SK-N-SH (cell line): Measurements from ENCODE around the gene GPR18. TPM values are rescaled to one million over a fixed set of nuclear protein-coding genes. Genes with fewer than 3 reads are reported as not detected.
A peak's percentile ranks its signal among the peaks of the same experiment; 100 is the strongest.

Experiments
- CTCF ChIA-PET: fragments of 300-600, 350-600 bp; formaldehyde crosslinking; extraction: SDS; loops from one replicate; lab custom pipeline; 2021; lab: Yijun Ruan, JAX
- POLR2A ChIA-PET: fragments of 350-600 bp; sonication (Branson Sonifier 250); formaldehyde crosslinking; extraction: SDS; loops from one replicate; lab custom pipeline; 2020; ENCODE audit warnings: antibody characterized with exemption, inconsistent platforms; lab: Yijun Ruan, JAX
- DNase-seq: peaks from one replicate; pipeline ENCODE4 v3.0.0; 2012
- H2AFZ ChIP-seq: fragments of 200-600 bp; sonication (generic); 2 replicates; pipeline ENCODE4 v1.8.1; 2016; ENCODE audit warnings: antibody characterized with exemption, mild to moderate bottlenecking, low read depth
- H3F3A ChIP-seq: fragments of 200-600 bp; sonication (generic); replicated peaks from 2 replicates; pipeline ENCODE3; 2016; ENCODE audit warnings: antibody characterized with exemption, mild to moderate bottlenecking; ENCODE audit not compliant: insufficient read depth
- H3K27ac ChIP-seq, 2 experiments: fragments of 200-500 bp in 1 of 2; fragments of 200-600 bp in 1 of 2; sonication (Bioruptor generic) in 1 of 2; sonication (generic), shearing (Covaris generic) in 1 of 2; 2 replicates each; pipeline versions ENCODE4 v1.5.1 to v1.6.1; 2014 to 2016; ENCODE audit warnings: low read depth in 2 of 2, inconsistent platforms in 1 of 2, low read length in 1 of 2, mild to moderate bottlenecking in 1 of 2, mixed read lengths in 1 of 2
- H3K27me3 ChIP-seq: fragments of 200-600 bp; sonication (generic), shearing (Covaris generic); 2 replicates; pipeline ENCODE4 v1.6.1; 2016; ENCODE audit warnings: mixed run types; ENCODE audit not compliant: insufficient read depth
- H3K36me3 ChIP-seq, 2 experiments: fragments of 200-500 bp in 1 of 2; fragments of 200-600 bp in 1 of 2; sonication (Bioruptor generic) in 1 of 2; sonication (generic) in 1 of 2; replicated peaks in 1 of 2; 2 replicates each; pipeline versions ENCODE3 to v1.5.1; 2014 to 2016; ENCODE audit warnings: low read length in 1 of 2, mild to moderate bottlenecking in 1 of 2; ENCODE audit not compliant: insufficient read depth in 2 of 2, control insufficient read depth in 1 of 2
- H3K4me1 ChIP-seq, 2 experiments: fragments of 200-500 bp in 1 of 2; fragments of 200-600 bp in 1 of 2; sonication (Bioruptor generic) in 1 of 2; sonication (generic), shearing (Covaris generic) in 1 of 2; 2 replicates each; pipeline versions ENCODE4 v1.5.1 to v1.6.1; 2014 to 2016; ENCODE audit warnings: low read depth in 1 of 2, low read length in 1 of 2, mixed run types in 1 of 2; ENCODE audit not compliant: insufficient read depth in 2 of 2, control insufficient read depth in 1 of 2
- H3K4me2 ChIP-seq: fragments of 200-600 bp; sonication (generic), shearing (Covaris generic); 2 replicates; pipeline ENCODE4 v1.6.1; 2017; ENCODE audit warnings: mixed run types
- H3K4me3 ChIP-seq, 2 experiments: fragments of 200-500 bp in 1 of 2; fragments of 200-600 bp in 1 of 2; sonication (Bioruptor generic) in 1 of 2; sonication (generic), shearing (Covaris generic) in 1 of 2; 2 replicates each; pipeline versions ENCODE4 v1.5.1 to v1.8.1; 2014 to 2016; ENCODE audit warnings: low read depth in 2 of 2, inconsistent platforms in 1 of 2, low read length in 1 of 2, mild to moderate bottlenecking in 1 of 2, mixed read lengths in 1 of 2, moderate library complexity in 1 of 2
- H3K79me2 ChIP-seq: fragments of 200-600 bp; sonication (generic); 2 replicates; pipeline ENCODE4 v1.8.1; 2017; ENCODE audit warnings: mild to moderate bottlenecking; ENCODE audit not compliant: insufficient read depth
- H3K9ac ChIP-seq: fragments of 200-600 bp; sonication (generic); 2 replicates; pipeline ENCODE4 v1.6.1; 2017; ENCODE audit warnings: mixed run types
- H3K9me2 ChIP-seq: fragments of 200-600 bp; sonication (generic); 2 replicates; pipeline ENCODE4 v1.6.1; 2017; ENCODE audit warnings: mixed run types
- H3K9me3 ChIP-seq: fragments of 200-600 bp; sonication (generic); 2 replicates; pipeline ENCODE4 v1.6.1; 2017; ENCODE audit warnings: mixed run types, mild to moderate bottlenecking, moderate library complexity
- H4K20me1 ChIP-seq: fragments of 200-600 bp; sonication (generic); 2 replicates; pipeline ENCODE4 v1.6.1; 2017; ENCODE audit warnings: mild to moderate bottlenecking, mixed run types; ENCODE audit not compliant: insufficient read depth
- CHD2 ChIP-seq: fragments of 150-350 bp; IDR thresholded peaks from 2 replicates; pipeline ENCODE4 v1.6.1; 2018; ENCODE audit warnings: low read length; ENCODE audit not compliant: partially characterized antibody
- EZH2phosphoT487 ChIP-seq: fragments of 200-600 bp; sonication (generic); IDR thresholded peaks from 2 replicates; pipeline ENCODE4 v1.6.1; 2017; ENCODE audit warnings: low read depth, mixed run types, mild to moderate bottlenecking, antibody characterized with exemption, moderate library complexity, borderline replicate concordance
- FOSL2 ChIP-seq: IDR thresholded peaks from 2 replicates; pipeline ENCODE4 v1.4.0; 2012; ENCODE audit warnings: low read depth, mild to moderate bottlenecking, moderate library complexity, borderline replicate concordance
- FOXJ3 ChIP-seq: sonication (generic); formaldehyde crosslinking; IDR thresholded peaks from 2 replicates; pipeline ENCODE4 v1.5.1; 2020; ENCODE audit warnings: mild to moderate bottlenecking, missing genetic modification reagents
- FOXM1 ChIP-seq: IDR thresholded peaks from 2 replicates; pipeline ENCODE4 v1.4.0; 2012; ENCODE audit warnings: low read depth, mild to moderate bottlenecking
- GABPA ChIP-seq: IDR thresholded peaks from 2 replicates; pipeline ENCODE4 v1.4.0; 2012; ENCODE audit warnings: low read depth, mild to moderate bottlenecking
- NFIC ChIP-seq: IDR thresholded peaks from 2 replicates; pipeline ENCODE4 v1.4.0; 2012; ENCODE audit warnings: borderline replicate concordance
- PBX3 ChIP-seq: IDR thresholded peaks from 2 replicates; pipeline ENCODE4; 2012
- POLR2AphosphoS5 ChIP-seq: IDR thresholded peaks from 2 replicates; pipeline ENCODE4 v1.6.1; 2012; ENCODE audit warnings: low read depth, low read length
- RAD21 ChIP-seq: IDR thresholded peaks from 2 replicates; pipeline ENCODE4 v1.6.1; 2012; ENCODE audit warnings: mild to moderate bottlenecking, low read length
- RCOR1 ChIP-seq: fragments of 150-350 bp; IDR thresholded peaks from 2 replicates; pipeline ENCODE4 v1.6.1; 2017; ENCODE audit warnings: antibody characterized with exemption, low read length
- REST ChIP-seq: IDR thresholded peaks from 2 replicates; pipeline ENCODE4 v1.6.1; 2012; ENCODE audit warnings: mild to moderate bottlenecking, low read depth, low read length, moderate library complexity
- SMC3 ChIP-seq: IDR thresholded peaks from 2 replicates; pipeline ENCODE4 v1.6.1; 2012; ENCODE audit warnings: low read depth, low read length, improper control_type of control experiment
- TCF12 ChIP-seq: IDR thresholded peaks from 2 replicates; pipeline ENCODE4 v1.4.0; 2012
- USF1 ChIP-seq: IDR thresholded peaks from 2 replicates; pipeline ENCODE4 v1.4.0; 2012; ENCODE audit warnings: low read depth, borderline replicate concordance
- YY1 ChIP-seq: IDR thresholded peaks from 2 replicates; pipeline ENCODE4 v1.4.0; 2012; ENCODE audit warnings: low read depth, mild to moderate bottlenecking
- WGBS: methylation state at CpG from one replicate; pipeline ENCODE4 v1.1.6; 2017; ENCODE audit warnings: low lambda C conversion rate; 5-methylcytosine and 5-hydroxymethylcytosine counted together
- polyA plus RNA-seq, 3 experiments: library from polyadenylated mRNA; depleted of rRNA; stranded (reverse); fragments of >200 nt; gene quantifications; 2 replicates each; pipeline ENCODE4 v1.2.3, GENCODE V29; 2012

GPR18 gene
- polyA plus RNA-seq, 1 of the 3 experiments (the other 2 are of a cell fraction): not detected

- TF ChIP-seq CHD2 (no peak), TCF12 (no peak), RAD21 (no peak), FOSL2 (no peak), FOXM1 (no peak), USF1 (no peak), NFIC (no peak), RCOR1 (no peak), PBX3 (no peak), EZH2phosphoT487 (no peak), SMC3 (no peak), POLR2AphosphoS5 (no peak), FOXJ3 (CRISPR knock-in tag) (no peak)
- Histone ChIP-seq H3K9ac (no peak overlapping the region), H3K9me2 (no peaks in the 10 kb centered on the region), H2AFZ (no peak overlapping the region), H3K4me3 (no peak overlapping the region), H3K79me2 (no peaks in the 10 kb centered on the region), H3K36me3 (peaks cover 4 to 5% of the 10 kb centered on the region in 2 experiments), H3F3A (no peaks in the 10 kb centered on the region), H3K27ac (no peak overlapping the region), H3K4me1 (peaks cover 5 to 11% of the 10 kb centered on the region in 2 experiments; a peak in 2 of 4 replicates), H3K9me3 (no peaks in the 10 kb centered on the region), H3K4me2 (no peak overlapping the region), H3K27me3 (no peaks in the 10 kb centered on the region), H4K20me1 (no peaks in the 10 kb centered on the region)
- DNase-seq: no peak
- ChIA-PET POLR2A (no interaction called here), CTCF (interaction anchor here (1.0 to 2.6 kb wide), 4 partner anchors 28 to 139 kb away, joined by 5 to 11 read pairs (median 7); no protein-coding TSS in a partner anchor)
Measured at GRCh38 chr13:99297331-99297730, 39.2 kb upstream of the GPR18 start.

- Histone ChIP-seq H3K4me2 (no peak overlapping the region; the same call in 1 of the 2 replicates), H3F3A (no peaks in the 10 kb centered on the region), H3K27me3 (no peaks in the 10 kb centered on the region), H2AFZ (no peak overlapping the region), H3K36me3 (peaks cover 4 to 5% of the 10 kb centered on the region in 2 experiments), H3K4me3 (no peak overlapping the region), H3K4me1 (peaks cover 5 to 11% of the 10 kb centered on the region in 2 experiments; a peak in 2 of 4 replicates), H4K20me1 (no peaks in the 10 kb centered on the region), H3K9me2 (no peaks in the 10 kb centered on the region), H3K27ac (peak overlapping the region in 1 of 2 experiments; percentile 40; a peak in 2 of 4 replicates), H3K9me3 (no peaks in the 10 kb centered on the region), H3K79me2 (no peaks in the 10 kb centered on the region), H3K9ac (no peak overlapping the region)
- CTCF ChIA-PET: interaction anchor here (0.7 to 2.6 kb wide), 4 partner anchors 27 to 140 kb away, joined by 5 to 11 read pairs (median 7); no protein-coding TSS in a partner anchor
- DNase-seq: no peak
- TF ChIP-seq REST (no peak), FOXM1 (no peak), NFIC (peak; percentile 12; the same call in 1 of the 2 replicates), CHD2 (no peak), TCF12 (peak; percentile 55; the same call in 1 of the 2 replicates), YY1 (no peak), GABPA (no peak), PBX3 (0 out of 2 replicates have a peak, but pooled peaks have one; percentile 39), SMC3 (no peak)
- WGBS: 63% methylated on average over 4 of the region's 4 CpGs
- POLR2A ChIA-PET: no interaction called here
Measured at GRCh38 chr13:99296398-99296797, 38.2 kb upstream of the GPR18 start.
